ENCODE data around the gene PHACTR4.

DNA sequence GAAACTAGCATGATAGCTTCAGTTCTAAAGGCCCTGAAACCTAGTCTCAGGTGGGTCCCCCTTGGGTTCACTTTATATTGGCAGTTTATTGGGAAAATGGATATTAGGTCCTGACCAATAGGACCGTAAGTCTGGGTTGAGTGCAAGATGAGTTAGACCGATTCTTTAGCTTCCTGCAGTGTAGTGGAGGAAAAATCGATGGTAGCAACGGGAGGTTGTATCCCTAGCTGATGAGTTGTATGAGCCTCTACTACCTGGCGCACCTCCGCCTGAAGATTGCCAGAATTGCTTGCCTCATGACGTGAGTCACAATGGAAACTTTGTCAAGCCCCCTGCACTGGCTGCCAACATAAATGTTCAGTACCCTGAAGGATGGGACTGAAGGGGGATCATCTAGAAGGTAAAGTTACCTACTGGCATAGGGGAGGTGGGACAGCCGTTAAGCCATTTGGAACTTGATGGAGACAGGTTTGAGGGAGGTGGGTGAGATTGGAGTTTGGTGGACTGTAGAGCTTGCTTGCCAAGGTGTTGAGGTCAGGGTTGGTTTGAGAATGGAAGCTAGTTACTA, 140.2 kb downstream of the PHACTR4 start:
- TF ChIP-seq, protein P1, sequence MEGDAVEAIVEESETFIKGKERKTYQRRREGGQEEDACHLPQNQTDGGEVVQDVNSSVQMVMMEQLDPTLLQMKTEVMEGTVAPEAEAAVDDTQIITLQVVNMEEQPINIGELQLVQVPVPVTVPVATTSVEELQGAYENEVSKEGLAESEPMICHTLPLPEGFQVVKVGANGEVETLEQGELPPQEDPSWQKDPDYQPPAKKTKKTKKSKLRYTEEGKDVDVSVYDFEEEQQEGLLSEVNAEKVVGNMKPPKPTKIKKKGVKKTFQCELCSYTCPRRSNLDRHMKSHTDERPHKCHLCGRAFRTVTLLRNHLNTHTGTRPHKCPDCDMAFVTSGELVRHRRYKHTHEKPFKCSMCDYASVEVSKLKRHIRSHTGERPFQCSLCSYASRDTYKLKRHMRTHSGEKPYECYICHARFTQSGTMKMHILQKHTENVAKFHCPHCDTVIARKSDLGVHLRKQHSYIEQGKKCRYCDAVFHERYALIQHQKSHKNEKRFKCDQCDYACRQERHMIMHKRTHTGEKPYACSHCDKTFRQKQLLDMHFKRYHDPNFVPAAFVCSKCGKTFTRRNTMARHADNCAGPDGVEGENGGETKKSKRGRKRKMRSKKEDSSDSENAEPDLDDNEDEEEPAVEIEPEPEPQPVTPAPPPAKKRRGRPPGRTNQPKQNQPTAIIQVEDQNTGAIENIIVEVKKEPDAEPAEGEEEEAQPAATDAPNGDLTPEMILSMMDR (IDR thresholded peaks at IDR 0.05) = no peak
- TF ChIP-seq POLR2A (IDR thresholded peaks at IDR 0.05) (no peak), POLR2AphosphoS5 (IDR thresholded peaks at IDR 0.05) (no peak), EP300 (IDR thresholded peaks at IDR 0.05) (no peak)

Measured in sigmoid colon (tissue), 4 donors.